Fibroblast of lung (primary cell): ENCODE data around the gene WDR54. TPM values are rescaled to one million over a fixed set of nuclear protein-coding genes. Genes with fewer than 3 reads are reported as not detected.
"Not testable (repeated sequence)": the region's sequence is repeated elsewhere in the genome, so short reads cannot be mapped to it uniquely, and the experiment has no call there.

Experiments used
- DNase-seq, 2 donors: peaks; one replicate each; pipeline versions ENCODE4 v3.0.0 to v3.0.0-alpha.2; 2010; ENCODE audit warnings: low read depth in 2 of 2
- H2AFZ ChIP-seq: 2 replicates; pipeline ENCODE4 v1.5.1; 2012; ENCODE audit warnings: low read length, control low read depth, inconsistent platforms
- H3K27ac ChIP-seq: 2 replicates; pipeline ENCODE4 v1.5.1; 2011; ENCODE audit warnings: low read length, control low read depth; ENCODE audit not compliant: insufficient read depth
- H3K27me3 ChIP-seq: 2 replicates; pipeline ENCODE4 v1.5.1; 2011; ENCODE audit warnings: mild to moderate bottlenecking, low read length; ENCODE audit not compliant: control insufficient read depth, insufficient read depth
- H3K36me3 ChIP-seq: 2 replicates; pipeline ENCODE4 v1.5.1; 2011; ENCODE audit warnings: low read length; ENCODE audit not compliant: control insufficient read depth, insufficient read depth
- H3K4me1 ChIP-seq: 2 replicates; pipeline ENCODE4 v1.5.1; 2011; ENCODE audit warnings: low read length; ENCODE audit not compliant: control insufficient read depth, insufficient read depth; ENCODE audit errors: extremely low read depth
- H3K4me2 ChIP-seq: 2 replicates; pipeline ENCODE4 v1.5.1; 2011; ENCODE audit warnings: low read length, control low read depth; ENCODE audit not compliant: insufficient read depth; ENCODE audit errors: extremely low read depth
- H3K4me3 ChIP-seq, 4 experiments: fragments of 200-600 bp in 1 of 4; sonication (generic) in 1 of 4; replicated peaks in 1 of 4; 2 replicates each; pipeline ENCODE4 v1.5.1; 2011 to 2016; ENCODE audit warnings: low read length in 4 of 4, low read depth in 3 of 4, mild to moderate bottlenecking in 3 of 4, control low read depth in 2 of 4, inconsistent platforms in 1 of 4, mixed read lengths in 1 of 4; ENCODE audit not compliant: insufficient read depth in 1 of 4; ENCODE audit errors: control extremely low read depth in 1 of 4
- H3K79me2 ChIP-seq: 2 replicates; pipeline ENCODE4 v1.5.1; 2012; ENCODE audit warnings: mild to moderate bottlenecking, low read length, inconsistent platforms; ENCODE audit not compliant: control insufficient read depth, insufficient read depth
- H3K9ac ChIP-seq: 2 replicates; pipeline ENCODE4 v1.5.1; 2011; ENCODE audit warnings: mild to moderate bottlenecking, low read length, control low read depth; ENCODE audit not compliant: insufficient read depth
- H3K9me3 ChIP-seq: 2 replicates; pipeline ENCODE4 v1.5.1; 2012; ENCODE audit warnings: low read depth, low read length; ENCODE audit not compliant: control insufficient read depth, insufficient read depth
- H4K20me1 ChIP-seq: 2 replicates; pipeline ENCODE4 v1.5.1; 2011; ENCODE audit warnings: low read length; ENCODE audit not compliant: control insufficient read depth, insufficient read depth; ENCODE audit errors: extremely low read depth
- EZH2 ChIP-seq: IDR thresholded peaks from 2 replicates; pipeline ENCODE4 v1.5.1; 2012; ENCODE audit warnings: low read length, control low read depth, mild to moderate bottlenecking; ENCODE audit errors: missing control alignments
- polyA plus RNA-seq, 2 donors: library from polyadenylated mRNA; depleted of rRNA in 1 of 2; stranded (reverse) in 1 of 2; unstranded in 1 of 2; fragments of >200 nt; gene quantifications; 2 replicates each; pipeline ENCODE4 v1.2.1, GENCODE V29; 2011 to 2012; ENCODE audit warnings: missing spikeins in 1 of 2
- total RNA-seq: library from RNA; depleted of rRNA; stranded (reverse); fragments of >200 nt; gene quantifications from 2 replicates; pipeline ENCODE4 v1.2.1, GENCODE V29; 2014
- TF ChIP-seq, protein P1 (sequence below), 2 donors: IDR thresholded peaks in 1 of 2; conservative IDR thresholded peaks in 1 of 2; 1 replicate in 1 of 2; 2 replicates in 1 of 2; pipeline ENCODE4 v1.5.1; 2011 to 2012; ENCODE audit warnings: low read length in 2 of 2, control low read depth in 1 of 2, inconsistent platforms in 1 of 2, low read depth in 1 of 2, mild to moderate bottlenecking in 1 of 2

WDR54 gene
- total and polyA plus RNA-seq, 2 donors (not counting 1 experiment from before 2014, with no cell fraction given), result 24.3 to 27.1 TPM

DNA sequence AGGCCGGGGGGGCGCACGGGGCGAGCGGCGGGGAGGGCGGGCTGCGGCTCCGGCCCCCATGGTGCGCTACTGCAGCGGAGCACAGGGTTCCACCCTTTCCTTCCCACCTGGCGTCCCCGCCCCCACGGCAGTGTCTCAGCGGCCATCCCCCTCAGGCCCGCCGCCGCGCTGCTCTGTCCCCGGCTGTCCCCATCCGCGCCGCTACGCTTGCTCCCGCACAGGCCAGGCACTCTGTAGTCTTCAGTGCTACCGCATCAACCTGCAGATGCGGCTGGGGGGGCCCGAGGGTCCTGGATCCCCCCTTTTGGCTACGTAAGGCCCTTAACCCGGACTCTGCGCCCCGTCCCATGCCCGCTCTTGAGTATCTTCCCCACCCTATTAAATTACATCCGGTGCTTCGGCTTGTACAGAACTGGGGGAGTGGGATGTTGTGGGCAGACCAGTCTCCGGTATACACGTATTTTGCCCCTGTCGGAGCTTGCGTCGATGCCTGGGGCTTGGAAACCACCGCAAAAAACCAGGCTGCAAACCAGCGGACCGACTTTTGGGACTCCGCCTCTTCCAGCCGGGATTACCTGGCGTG is 36.1 kb downstream of the WDR54 start:
- H4K20me1 ChIP-seq, result no peaks in the 10 kb centered on the region
- TF ChIP-seq, protein P1, sequence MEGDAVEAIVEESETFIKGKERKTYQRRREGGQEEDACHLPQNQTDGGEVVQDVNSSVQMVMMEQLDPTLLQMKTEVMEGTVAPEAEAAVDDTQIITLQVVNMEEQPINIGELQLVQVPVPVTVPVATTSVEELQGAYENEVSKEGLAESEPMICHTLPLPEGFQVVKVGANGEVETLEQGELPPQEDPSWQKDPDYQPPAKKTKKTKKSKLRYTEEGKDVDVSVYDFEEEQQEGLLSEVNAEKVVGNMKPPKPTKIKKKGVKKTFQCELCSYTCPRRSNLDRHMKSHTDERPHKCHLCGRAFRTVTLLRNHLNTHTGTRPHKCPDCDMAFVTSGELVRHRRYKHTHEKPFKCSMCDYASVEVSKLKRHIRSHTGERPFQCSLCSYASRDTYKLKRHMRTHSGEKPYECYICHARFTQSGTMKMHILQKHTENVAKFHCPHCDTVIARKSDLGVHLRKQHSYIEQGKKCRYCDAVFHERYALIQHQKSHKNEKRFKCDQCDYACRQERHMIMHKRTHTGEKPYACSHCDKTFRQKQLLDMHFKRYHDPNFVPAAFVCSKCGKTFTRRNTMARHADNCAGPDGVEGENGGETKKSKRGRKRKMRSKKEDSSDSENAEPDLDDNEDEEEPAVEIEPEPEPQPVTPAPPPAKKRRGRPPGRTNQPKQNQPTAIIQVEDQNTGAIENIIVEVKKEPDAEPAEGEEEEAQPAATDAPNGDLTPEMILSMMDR (conservative IDR thresholded peaks at IDR 0.05 in 1 of 2, IDR thresholded peaks at IDR 0.05 in 1 of 2; ENCODE audit: low read depth in 1 of 2, low read length in 2 of 2), result no peak
- no peak for TF ChIP-seq EZH2
- H3K9me3 ChIP-seq, result no peaks in the 10 kb centered on the region
- peaks cover 4% of the 10 kb centered on the region for H3K79me2 ChIP-seq
- H3K4me3 ChIP-seq, result peak overlapping the region; percentile 31 to 84 (median 48)
- H3K27me3 ChIP-seq, result no peaks in the 10 kb centered on the region
- peaks cover 19% of the 10 kb centered on the region for H3K4me1 ChIP-seq
- peak overlapping the region; percentile 67 for H3K4me2 ChIP-seq
- H3K9ac ChIP-seq, result peak overlapping the region; percentile 40
- H2AFZ ChIP-seq, result peak overlapping the region; percentile 41
- H3K36me3 ChIP-seq, result peaks cover 15% of the 10 kb centered on the region
- DNase-seq, result no peak
- H3K27ac ChIP-seq, result peak overlapping the region; percentile 41

DNA sequence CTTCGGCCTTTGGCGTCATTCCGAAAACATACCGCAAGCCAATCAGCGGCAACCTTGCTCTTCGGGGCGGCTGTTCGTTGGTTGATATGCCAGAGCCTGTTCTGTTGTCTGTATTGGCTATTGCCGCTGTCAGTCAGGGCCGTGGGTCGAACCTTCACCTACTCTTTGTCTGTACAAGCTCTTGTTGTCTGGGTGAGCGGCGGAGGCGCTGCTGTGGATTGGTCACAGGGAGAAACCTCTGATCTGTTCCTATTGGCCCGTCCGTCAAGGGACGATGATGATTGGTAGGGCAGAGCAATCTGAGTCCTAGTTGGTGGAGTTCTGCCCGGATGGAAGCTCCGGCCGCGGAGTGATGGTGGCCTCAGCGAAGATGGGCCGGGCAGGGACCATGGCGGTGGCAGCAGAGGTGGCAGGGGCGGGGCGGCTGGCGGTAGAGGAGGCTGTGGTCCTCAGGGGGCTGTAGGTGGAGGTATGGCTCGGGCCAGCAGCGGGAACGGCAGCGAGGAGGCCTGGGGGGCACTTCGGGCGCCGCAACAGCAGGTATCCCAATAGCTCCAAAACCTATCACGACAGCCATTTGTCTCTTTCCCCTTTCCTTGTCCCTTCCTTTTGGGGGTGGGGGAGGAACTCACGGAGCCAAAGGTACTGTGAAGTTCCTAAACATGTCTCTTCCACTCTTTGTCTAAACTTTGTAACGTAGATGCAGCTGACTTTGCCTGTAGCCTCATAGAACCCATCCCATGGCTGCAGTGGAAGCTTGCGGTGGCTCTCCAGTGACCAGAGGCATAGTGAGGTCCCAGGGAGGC is 36.8 kb downstream of the WDR54 start, which contains the start of gene WBP1:
TSS of gene WBP1 (plus strand) at position 307 of the 806 bp plus-strand sequence. CDS start at position 472, 165 bp downstream.
- Histone ChIP-seq H2AFZ (peak within 1 kb of the TSS; percentile 43), H3K27me3 (no peaks in the 10 kb centered on the region), H3K4me1 (peaks cover 19% of the 10 kb centered on the region), H3K36me3 (peaks cover 15% of the 10 kb centered on the region), H3K27ac (peak within 1 kb of the TSS; percentile 73), H3K9me3 (no peaks in the 10 kb centered on the region), H4K20me1 (no peaks in the 10 kb centered on the region), H3K79me2 (peaks cover 6% of the 10 kb centered on the region), H3K9ac (peak within 1 kb of the TSS; percentile 62), H3K4me3 (peak within 1 kb of the TSS; percentile 81 to 95 (median 90)), H3K4me2 (peak within 1 kb of the TSS; percentile 96)
- DNase-seq, result peak; percentile 100
- TF ChIP-seq EZH2, result peak; percentile 58
- TF ChIP-seq, protein P1 (conservative IDR thresholded peaks at IDR 0.05 in 1 of 2, IDR thresholded peaks at IDR 0.05 in 1 of 2; ENCODE audit: low read depth in 1 of 2, low read length in 2 of 2), result no peak

DNA sequence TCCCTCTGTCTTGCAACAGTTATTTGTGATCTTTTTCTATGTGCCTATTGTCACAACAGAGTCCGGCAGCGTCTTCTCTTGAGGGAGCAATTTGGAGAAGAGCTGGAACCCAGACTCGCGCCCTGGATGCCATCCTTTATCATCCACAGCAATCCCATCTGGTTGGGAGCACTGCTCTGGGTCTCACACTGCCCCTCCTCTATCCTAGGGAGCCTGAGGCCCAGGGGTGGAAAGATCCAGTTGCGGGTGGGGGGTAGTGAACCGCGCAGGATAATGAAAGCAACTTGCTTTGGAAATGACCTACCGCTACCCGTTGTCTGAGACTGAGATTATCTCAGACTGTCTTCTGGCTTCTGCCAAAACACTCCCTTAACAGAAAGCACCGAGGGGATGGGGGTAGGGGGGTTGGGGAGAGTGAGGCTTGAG is 37.4 kb downstream of the WDR54 start:
- Histone ChIP-seq H3K79me2 (peaks cover 6% of the 10 kb centered on the region), H3K4me1 (peaks cover 19% of the 10 kb centered on the region), H3K36me3 (peaks cover 15% of the 10 kb centered on the region), H3K27ac (peak overlapping the region; percentile 73), H2AFZ (peak overlapping the region; percentile 43), H3K27me3 (no peaks in the 10 kb centered on the region), H3K9me3 (no peaks in the 10 kb centered on the region), H4K20me1 (no peaks in the 10 kb centered on the region), H3K4me2 (peak overlapping the region; percentile 96), H3K9ac (peak overlapping the region; percentile 62), H3K4me3 (peak overlapping the region; percentile 81 to 95 (median 90))
- TF ChIP-seq, protein P1 (conservative IDR thresholded peaks at IDR 0.05 in 1 of 2, IDR thresholded peaks at IDR 0.05 in 1 of 2; ENCODE audit: low read depth in 1 of 2, low read length in 2 of 2), result no peak
- no peak for TF ChIP-seq EZH2
- DNase-seq, result peak; percentile 18 to 25

DNA sequence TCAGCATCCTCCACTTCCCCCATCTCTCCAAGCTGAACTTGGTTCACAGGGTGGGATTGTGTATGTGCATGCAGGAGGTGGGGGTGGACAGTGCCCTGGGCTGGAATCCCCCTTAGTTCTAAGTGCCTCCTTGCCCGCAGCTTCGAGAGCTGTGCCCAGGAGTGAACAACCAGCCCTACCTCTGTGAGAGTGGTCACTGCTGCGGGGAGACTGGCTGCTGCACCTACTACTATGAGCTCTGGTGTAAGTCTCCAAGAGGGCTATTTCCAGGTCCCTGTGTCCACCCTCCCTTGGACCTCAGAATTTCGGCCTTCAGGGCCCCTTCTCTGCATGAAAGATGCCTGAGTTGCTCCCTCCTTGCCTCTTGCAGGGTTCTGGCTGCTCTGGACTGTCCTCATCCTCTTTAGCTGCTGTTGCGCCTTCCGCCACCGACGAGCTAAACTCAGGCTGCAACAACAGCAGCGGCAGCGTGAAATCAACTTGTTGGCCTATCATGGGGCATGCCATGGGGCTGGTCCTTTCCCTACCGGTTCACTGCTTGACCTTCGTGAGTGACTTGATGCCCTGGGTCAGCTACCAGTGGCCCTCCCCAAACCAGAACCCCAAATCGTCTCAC is 38.1 kb downstream of the WDR54 start:
- not testable (repeated sequence) for H3K27ac ChIP-seq, DNase-seq

More for the DNA sequence above, 38.1 kb downstream of the WDR54 start:
- Histone ChIP-seq H3K4me1 (peaks cover 19% of the 10 kb centered on the region), H3K79me2 (peaks cover 11% of the 10 kb centered on the region), H3K36me3 (peaks cover 15% of the 10 kb centered on the region), H3K4me2 (peak overlapping the region; percentile 49), H3K4me3 (peak overlapping the region in 2 of 4 experiments; percentile 81 to 88)
- not testable (repeated sequence) for H3K9ac ChIP-seq, H2AFZ ChIP-seq, H3K9me3 ChIP-seq, H4K20me1 ChIP-seq, H3K27me3 ChIP-seq
